ENCODE results near the gene SGK1. TPM values are rescaled to one million over a fixed set of nuclear protein-coding genes. Genes with fewer than 3 reads are reported as not detected.

SGK1 gene
- total RNA-seq, 4 donors from 2014 or later, result 15.1 to 38.2 (median 25.5) TPM

DNA sequence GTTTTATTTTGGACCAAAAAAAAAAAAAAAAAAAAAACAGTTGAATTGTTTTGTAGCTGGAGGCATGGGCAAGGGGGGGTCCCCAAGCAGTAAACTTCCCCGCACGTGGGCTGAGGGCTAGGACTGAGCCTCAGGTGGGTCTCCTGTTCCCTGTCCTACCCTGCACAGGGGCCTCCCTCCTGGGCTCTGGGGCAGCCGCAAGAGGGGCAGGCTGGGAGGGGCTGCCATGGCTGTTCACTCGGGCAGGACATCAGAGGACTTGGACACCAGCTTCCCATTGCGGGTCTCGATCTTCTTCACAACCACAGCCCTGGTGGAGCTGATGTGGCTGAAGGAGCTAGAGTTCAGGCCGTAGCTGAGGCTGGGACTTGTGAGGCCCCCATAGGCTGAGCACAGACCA is 21.1 kb downstream of the SGK1 start:
- Histone ChIP-seq H3K36me3 (no peaks in the 10 kb centered on the region), H3K27ac (no peak overlapping the region), H3K4me3 (no peak overlapping the region), H3K27me3 (no peaks in the 10 kb centered on the region), H3K4me1 (peaks cover 0 to 3% (median 0%) of the 10 kb centered on the region in 3 donors), H3K9me3 (no peaks in the 10 kb centered on the region)
- no peak for TF ChIP-seq POLR2AphosphoS5 (IDR thresholded peaks at IDR 0.05)
- no peak for TF ChIP-seq EP300 (IDR thresholded peaks at IDR 0.05)
- no peak for TF ChIP-seq CTCF (IDR thresholded peaks at IDR 0.05)
- TF ChIP-seq POLR2A (IDR thresholded peaks at IDR 0.05), result no peak
- WGBS, 2 donors (ENCODE audit: low coverage in 1 of 2), result 66% methylated on average over 2 of the region's 7 CpGs; no CpG with 5 or more reads in 1 of the 2 donors
- ATAC-seq, result no peak

DNA sequence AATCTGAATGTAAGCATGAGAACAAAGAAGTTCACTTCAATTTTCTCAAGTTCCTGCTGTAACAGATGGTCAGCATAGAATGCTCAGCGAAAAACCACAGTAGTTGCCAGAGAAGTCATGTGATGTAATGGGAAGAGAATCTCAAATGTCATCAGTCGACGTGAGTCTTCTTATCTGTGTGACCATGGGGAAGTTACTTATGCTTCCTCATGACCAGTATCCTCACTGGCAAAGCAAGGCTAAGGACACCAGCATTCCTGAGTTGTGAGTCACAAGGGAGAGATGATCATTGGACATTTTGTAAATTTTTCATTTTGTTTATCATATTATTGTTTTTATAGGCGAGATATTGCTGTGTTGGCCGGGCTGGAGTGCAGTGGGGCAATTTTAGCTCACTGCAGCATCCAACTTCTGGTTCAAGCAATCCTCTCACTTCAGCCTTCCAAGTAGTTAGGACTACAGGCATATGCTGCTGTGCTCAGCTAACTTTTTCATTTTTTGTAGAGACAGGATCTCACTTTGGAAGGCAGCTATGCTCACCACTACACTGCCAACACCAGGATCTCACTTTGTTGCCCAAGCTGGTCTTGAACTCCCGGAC is 21.9 kb downstream of the SGK1 start:
- Histone ChIP-seq H3K36me3 (no peaks in the 10 kb centered on the region), H3K27ac (peak overlapping the region in 2 of 4 donors; percentile 38), H3K9me3 (no peaks in the 10 kb centered on the region), H3K4me1 (peaks cover 0 to 3% (median 0%) of the 10 kb centered on the region in 3 donors), H3K4me3 (no peak overlapping the region), H3K27me3 (no peaks in the 10 kb centered on the region)
- TF ChIP-seq CTCF (IDR thresholded peaks at IDR 0.05), result no peak
- TF ChIP-seq POLR2AphosphoS5 (IDR thresholded peaks at IDR 0.05), result peak; percentile 20
- ATAC-seq, result peak; percentile 93
- WGBS, 2 donors (ENCODE audit: low coverage in 1 of 2), result 24 to 27% methylated on average over 3 to 6 of the region's 6 CpGs

GRCh38 chr6:134293659-134294161 is 24.2 kb downstream of the SGK1 start:
- Histone ChIP-seq H3K27me3 (no peaks in the 10 kb centered on the region), H3K4me3 (no peak overlapping the region), H3K9me3 (no peaks in the 10 kb centered on the region), H3K4me1 (peaks cover 0 to 8% (median 0%) of the 10 kb centered on the region in 3 donors), H3K36me3 (no peaks in the 10 kb centered on the region), H3K27ac (no peak overlapping the region)
- 90 to 100% methylated on average over 2 to 3 of the region's 3 CpGs for WGBS, 2 donors (ENCODE audit: low coverage in 1 of 2)
- no peak for TF ChIP-seq POLR2AphosphoS5 (IDR thresholded peaks at IDR 0.05)
- TF ChIP-seq EP300 (IDR thresholded peaks at IDR 0.05), result no peak
- TF ChIP-seq POLR2A (IDR thresholded peaks at IDR 0.05), result no peak
- no peak for ATAC-seq

GRCh38 chr6:134291156-134291555 is 26.8 kb downstream of the SGK1 start:
- ATAC-seq, result no peak
- WGBS, 2 donors (ENCODE audit: low coverage in 1 of 2), result 92 to 95% methylated on average over 2 to 3 of the region's 4 CpGs
- Histone ChIP-seq H3K4me1 (peaks cover 0 to 17% (median 0%) of the 10 kb centered on the region in 3 donors), H3K4me3 (no peak overlapping the region), H3K9me3 (no peaks in the 10 kb centered on the region), H3K36me3 (no peaks in the 10 kb centered on the region), H3K27me3 (no peaks in the 10 kb centered on the region), H3K27ac (no peak overlapping the region)
- TF ChIP-seq CTCF (IDR thresholded peaks at IDR 0.05) (no peak), POLR2AphosphoS5 (IDR thresholded peaks at IDR 0.05) (no peak), EP300 (IDR thresholded peaks at IDR 0.05) (no peak), POLR2A (IDR thresholded peaks at IDR 0.05) (no peak)

DNA sequence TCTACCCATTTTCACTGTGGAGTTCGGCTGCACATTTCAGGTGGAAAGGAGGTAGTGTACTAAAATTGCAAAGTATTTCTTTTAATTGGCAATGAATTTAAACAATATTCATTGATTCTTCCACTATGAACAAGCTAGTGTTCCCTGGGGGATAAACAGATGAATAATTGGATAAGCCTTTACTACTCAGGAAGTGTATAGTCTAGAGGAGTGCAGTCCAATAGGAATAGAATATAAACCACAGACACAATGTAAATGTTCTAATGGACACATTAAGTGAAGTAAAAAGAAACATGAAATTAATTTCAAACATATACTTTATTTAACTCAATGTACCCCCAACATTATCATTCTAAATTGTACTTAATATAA is 28.7 kb downstream of the SGK1 start:
- H3K9me3 ChIP-seq, result no peaks in the 10 kb centered on the region
- no peaks in the 10 kb centered on the region for H3K27me3 ChIP-seq
- no peak overlapping the region for H3K27ac ChIP-seq
- H3K4me3 ChIP-seq, result no peak overlapping the region
- H3K4me1 ChIP-seq, result peaks cover 0 to 14% (median 0%) of the 10 kb centered on the region in 3 donors
- ATAC-seq, result no peak
- TF ChIP-seq CTCF (IDR thresholded peaks at IDR 0.05) (no peak), EP300 (IDR thresholded peaks at IDR 0.05) (no peak), POLR2AphosphoS5 (IDR thresholded peaks at IDR 0.05) (no peak), POLR2A (IDR thresholded peaks at IDR 0.05) (no peak)
- H3K36me3 ChIP-seq, result no peaks in the 10 kb centered on the region
- 77 to 78% methylated on average over 1 of the region's 1 CpG for WGBS, 2 donors (ENCODE audit: low coverage in 1 of 2)
